PC-9 (cell line): ENCODE results near the gene AUTS2. TPM values are rescaled to one million over a fixed set of nuclear protein-coding genes. Genes with fewer than 3 reads are reported as not detected.

Experiments
- BruUV-seq: library from RNA; stranded (reverse); fragments of 400-500 nt; replicated peaks from 2 replicates; lab custom pipeline; 2021; lab: Mats Ljungman, UMichigan
- CTCF ChIA-PET: fragments of 300-600 bp; sonication (Branson Sonifier 250); formaldehyde crosslinking; loops from one replicate; lab custom pipeline; 2022; ENCODE audit warnings: antibody characterized with exemption; lab: Charles Lee
- POLR2A ChIA-PET: fragments of 300-600 bp; sonication (Branson Sonifier 250); formaldehyde crosslinking; loops from one replicate; lab custom pipeline; 2022; ENCODE audit warnings: antibody characterized with exemption; ENCODE audit not compliant: unreplicated experiment; lab: Charles Lee
- DNase-seq, 2 experiments: peaks; one replicate each; pipeline versions ENCODE4 v3.0.0 to v3.0.0-alpha.2; 2015 to 2022; ENCODE audit warnings: mixed read lengths in 1 of 2
- H2AFZ ChIP-seq: fragments of 200-600 bp; sonication (generic); 2 replicates; pipeline ENCODE4 v1.8.1; 2017; ENCODE audit warnings: antibody characterized with exemption
- H3F3A ChIP-seq: fragments of 200-600 bp; sonication (generic); 2 replicates; pipeline ENCODE4 v1.8.1; 2017; ENCODE audit warnings: antibody characterized with exemption, mild to moderate bottlenecking, low read depth; ENCODE audit not compliant: insufficient read depth
- H3K27ac ChIP-seq: fragments of 200-600 bp; sonication (generic); 2 replicates; pipeline ENCODE4 v1.6.1; 2016; ENCODE audit warnings: mixed run types
- H3K27me3 ChIP-seq: fragments of 200-600 bp; sonication (generic); 2 replicates; pipeline ENCODE4 v1.6.1; 2016; ENCODE audit warnings: low read depth, mixed run types; ENCODE audit not compliant: insufficient read depth
- H3K36me3 ChIP-seq: fragments of 200-600 bp; sonication (generic); 2 replicates; pipeline ENCODE4 v1.6.1; 2016; ENCODE audit warnings: low read depth, mixed run types
- H3K4me1 ChIP-seq: fragments of 200-600 bp; sonication (generic); replicated peaks from 2 replicates; pipeline ENCODE4 v1.6.1; 2016; ENCODE audit warnings: mixed run types; ENCODE audit not compliant: insufficient read depth
- H3K4me2 ChIP-seq: fragments of 200-600 bp; sonication (generic); 2 replicates; pipeline ENCODE4 v1.6.1; 2017; ENCODE audit warnings: mixed run types
- H3K4me3 ChIP-seq: fragments of 200-600 bp; sonication (generic); 2 replicates; pipeline ENCODE4 v1.6.1; 2016; ENCODE audit warnings: mixed run types
- H3K79me2 ChIP-seq: fragments of 200-600 bp; sonication (generic); 2 replicates; pipeline ENCODE4 v1.6.1; 2017; ENCODE audit warnings: low read depth, mixed run types
- H3K9me2 ChIP-seq: fragments of 200-600 bp; sonication (generic); 2 replicates; pipeline ENCODE4 v1.8.1; 2017; ENCODE audit warnings: mild to moderate bottlenecking; ENCODE audit not compliant: insufficient read depth
- H3K9me3 ChIP-seq: fragments of 200-600 bp; sonication (generic); 2 replicates; pipeline ENCODE4 v1.8.1; 2016; ENCODE audit warnings: low read depth; ENCODE audit not compliant: insufficient read depth
- H4K20me1 ChIP-seq: fragments of 200-600 bp; sonication (generic); 2 replicates; pipeline ENCODE4 v1.8.1; 2017; ENCODE audit not compliant: insufficient read depth
- EZH2 ChIP-seq: fragments of 200-600 bp; sonication (generic); IDR thresholded peaks from 2 replicates; pipeline ENCODE4 v1.8.0; 2017; ENCODE audit warnings: antibody characterized with exemption, low read depth
- intact Hi-C: fragments of 100-400 bp; cut with micrococcal nuclease; formaldehyde crosslinking; loops from one replicate; pipeline ENCODE4 v1.10.0; 2022; ENCODE audit not compliant: unreplicated experiment
- total RNA-seq: library from RNA; stranded (reverse); gene quantifications from 2 replicates; pipeline ENCODE4 v1.2.3, GENCODE V29; 2021
- TF ChIP-seq, protein P1 (sequence below): fragments of 200-600 bp; sonication (generic); conservative IDR thresholded peaks from 2 replicates; pipeline ENCODE4 v1.6.1; 2017; ENCODE audit warnings: mixed run types, antibody characterized with exemption, mild to moderate bottlenecking, moderate library complexity

Gene AUTS2
- total RNA-seq, 1 experiment from 2014 or later: not detected

- 0 out of 2 replicates have a peak, but pooled peaks cover 1% of the 10 kb centered on the region for H3K27me3 ChIP-seq
- ChIA-PET CTCF (no interaction called here), POLR2A (no interaction called here)
- no peaks in the 10 kb centered on the region for H4K20me1 ChIP-seq
- TF ChIP-seq, protein P1, sequence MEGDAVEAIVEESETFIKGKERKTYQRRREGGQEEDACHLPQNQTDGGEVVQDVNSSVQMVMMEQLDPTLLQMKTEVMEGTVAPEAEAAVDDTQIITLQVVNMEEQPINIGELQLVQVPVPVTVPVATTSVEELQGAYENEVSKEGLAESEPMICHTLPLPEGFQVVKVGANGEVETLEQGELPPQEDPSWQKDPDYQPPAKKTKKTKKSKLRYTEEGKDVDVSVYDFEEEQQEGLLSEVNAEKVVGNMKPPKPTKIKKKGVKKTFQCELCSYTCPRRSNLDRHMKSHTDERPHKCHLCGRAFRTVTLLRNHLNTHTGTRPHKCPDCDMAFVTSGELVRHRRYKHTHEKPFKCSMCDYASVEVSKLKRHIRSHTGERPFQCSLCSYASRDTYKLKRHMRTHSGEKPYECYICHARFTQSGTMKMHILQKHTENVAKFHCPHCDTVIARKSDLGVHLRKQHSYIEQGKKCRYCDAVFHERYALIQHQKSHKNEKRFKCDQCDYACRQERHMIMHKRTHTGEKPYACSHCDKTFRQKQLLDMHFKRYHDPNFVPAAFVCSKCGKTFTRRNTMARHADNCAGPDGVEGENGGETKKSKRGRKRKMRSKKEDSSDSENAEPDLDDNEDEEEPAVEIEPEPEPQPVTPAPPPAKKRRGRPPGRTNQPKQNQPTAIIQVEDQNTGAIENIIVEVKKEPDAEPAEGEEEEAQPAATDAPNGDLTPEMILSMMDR: no peak
- no peak for TF ChIP-seq EZH2
- intact Hi-C loops: no loop called here
- H3K9me2 ChIP-seq: no peaks in the 10 kb centered on the region
- no peak overlapping the region for H3K4me2 ChIP-seq
- H3K36me3 ChIP-seq: no peaks in the 10 kb centered on the region
- H3K9me3 ChIP-seq: no peaks in the 10 kb centered on the region
- no peaks in the 10 kb centered on the region for H3K4me1 ChIP-seq
- no peak for DNase-seq
- H2AFZ ChIP-seq: no peak overlapping the region
- H3K79me2 ChIP-seq: no peaks in the 10 kb centered on the region
- no TSS peak for BruUV-seq
- H3F3A ChIP-seq: no peaks in the 10 kb centered on the region
- no peak overlapping the region for H3K27ac ChIP-seq
- no peak overlapping the region for H3K4me3 ChIP-seq
Measured at GRCh38 chr7:69742237-69742636, 144.0 kb downstream of the AUTS2 start.

DNA sequence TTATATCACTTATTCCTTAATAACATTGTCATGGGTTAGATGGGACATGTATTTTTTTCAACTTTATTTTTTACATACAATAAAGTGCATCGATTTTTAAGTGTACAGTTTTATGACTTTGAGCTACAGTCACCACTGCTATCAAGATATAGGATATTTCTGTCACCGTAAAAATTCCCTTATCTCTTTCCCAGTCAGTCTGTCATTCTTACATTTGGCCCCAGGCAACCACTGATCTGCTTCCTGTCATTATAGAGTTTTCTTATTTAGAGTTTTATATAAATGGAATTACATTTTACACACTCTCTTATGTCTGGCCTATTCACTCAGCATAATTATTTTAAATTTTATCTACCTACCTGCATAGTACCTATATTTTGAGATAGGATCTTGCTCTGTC is 145.2 kb downstream of the AUTS2 start:
- CTCF ChIA-PET: no interaction called here
- POLR2A ChIA-PET: no interaction called here
- no peaks in the 10 kb centered on the region for H3K9me2 ChIP-seq

GRCh38 chr7:69744026-69744425 is 145.8 kb downstream of the AUTS2 start:
- Histone ChIP-seq H3K36me3 (no peaks in the 10 kb centered on the region), H3K27ac (no peak overlapping the region), H3K79me2 (no peaks in the 10 kb centered on the region), H3K4me1 (no peaks in the 10 kb centered on the region), H3K9me2 (no peaks in the 10 kb centered on the region), H3F3A (no peaks in the 10 kb centered on the region), H3K4me3 (no peak overlapping the region), H3K9me3 (no peaks in the 10 kb centered on the region), H3K27me3 (no peaks in the 10 kb centered on the region), H3K4me2 (no peak overlapping the region), H4K20me1 (no peaks in the 10 kb centered on the region), H2AFZ (no peak overlapping the region)
- no peak for TF ChIP-seq EZH2
- TF ChIP-seq, protein P1: no peak
- ChIA-PET POLR2A (no interaction called here), CTCF (no interaction called here)
- BruUV-seq: no TSS peak
- intact Hi-C loops: no loop called here
- no peak for DNase-seq

More for the DNA sequence above, 145.2 kb downstream of the AUTS2 start:
- no peaks in the 10 kb centered on the region for H3K27me3 ChIP-seq
- H3K79me2 ChIP-seq: no peaks in the 10 kb centered on the region
- intact Hi-C loops: no loop called here
- H4K20me1 ChIP-seq: no peaks in the 10 kb centered on the region
- no peak overlapping the region for H2AFZ ChIP-seq
- DNase-seq: no peak
- TF ChIP-seq, protein P1: no peak
- no peak for TF ChIP-seq EZH2
- no peak overlapping the region for H3K4me3 ChIP-seq
- no peaks in the 10 kb centered on the region for H3F3A ChIP-seq
- BruUV-seq: no TSS peak
- no peak overlapping the region for H3K27ac ChIP-seq
- H3K4me2 ChIP-seq: no peak overlapping the region
- no peaks in the 10 kb centered on the region for H3K36me3 ChIP-seq
- H3K9me3 ChIP-seq: no peaks in the 10 kb centered on the region
- no peaks in the 10 kb centered on the region for H3K4me1 ChIP-seq
